NB4 (cell line): ENCODE data around the gene MERTK.

Experiments
- DNase-seq: peaks from one replicate; pipeline ENCODE4 v3.0.0; 2010; ENCODE audit warnings: low read depth
- H3K4me3 ChIP-seq: one replicate; pipeline ENCODE4 v1.5.1; 2011; ENCODE audit warnings: mild to moderate bottlenecking, low read depth, low read length, moderate library complexity
- MYC ChIP-seq: IDR thresholded peaks from 2 replicates; pipeline ENCODE4 v1.6.1; 2011; ENCODE audit warnings: low read depth, low read length
- POLR2A ChIP-seq: IDR thresholded peaks from 2 replicates; pipeline ENCODE4 v1.6.1; 2011; ENCODE audit warnings: mild to moderate bottlenecking; ENCODE audit not compliant: insufficient read length; ENCODE audit errors: extremely low read depth
- TF ChIP-seq, protein P1 (sequence below): IDR thresholded peaks from 2 replicates; pipeline ENCODE4 v1.6.1; 2011; ENCODE audit warnings: low read depth, low read length
- TF ChIP-seq, protein P2 (sequence below): IDR thresholded peaks from one replicate; pipeline ENCODE4 v1.5.1; 2012; ENCODE audit warnings: low read depth, low read length

The MERTK gene

DNA sequence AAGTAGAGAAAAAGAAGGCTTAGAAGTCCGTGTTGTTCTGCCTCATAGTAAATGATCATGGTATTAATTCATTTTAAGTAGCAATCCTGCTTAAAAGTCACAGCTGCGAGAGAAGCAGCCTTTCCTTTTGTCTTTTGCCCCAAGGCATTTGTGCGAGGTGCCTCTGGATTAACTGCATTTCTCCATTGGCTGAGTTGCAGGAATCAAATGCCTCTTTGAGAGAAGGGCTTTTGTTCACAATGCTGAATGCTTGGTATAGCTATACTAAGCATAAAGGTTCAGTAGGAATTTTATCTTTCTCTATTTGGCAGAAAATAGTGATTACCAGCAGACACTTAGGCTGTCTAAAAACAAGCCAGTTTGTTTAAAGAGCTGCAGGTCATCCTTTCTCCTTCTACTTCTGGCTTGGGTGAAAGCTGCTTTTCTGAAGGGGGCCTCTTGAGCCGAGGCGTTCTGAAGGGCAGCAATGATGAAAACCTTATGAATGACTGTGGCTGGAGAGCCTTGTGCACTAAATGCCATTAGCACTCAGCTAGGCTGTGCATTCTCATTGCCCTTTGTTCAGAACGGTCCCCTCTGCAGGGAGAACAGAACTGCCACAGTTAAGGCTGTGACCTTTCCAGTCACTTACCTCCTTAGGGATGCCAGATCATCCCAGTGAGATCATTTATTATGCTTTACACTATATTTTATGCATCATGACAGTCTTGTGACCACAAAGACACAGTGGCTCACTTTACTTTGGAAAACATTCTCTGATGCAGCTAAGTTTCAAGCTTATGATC lies 87.9 kb downstream of the MERTK start:
- TF ChIP-seq, protein P1, sequence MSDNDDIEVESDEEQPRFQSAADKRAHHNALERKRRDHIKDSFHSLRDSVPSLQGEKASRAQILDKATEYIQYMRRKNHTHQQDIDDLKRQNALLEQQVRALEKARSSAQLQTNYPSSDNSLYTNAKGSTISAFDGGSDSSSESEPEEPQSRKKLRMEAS: no peak
- TF ChIP-seq POLR2A: no peak
- DNase-seq: no peak
- H3K4me3 ChIP-seq: no peak overlapping the region

DNA sequence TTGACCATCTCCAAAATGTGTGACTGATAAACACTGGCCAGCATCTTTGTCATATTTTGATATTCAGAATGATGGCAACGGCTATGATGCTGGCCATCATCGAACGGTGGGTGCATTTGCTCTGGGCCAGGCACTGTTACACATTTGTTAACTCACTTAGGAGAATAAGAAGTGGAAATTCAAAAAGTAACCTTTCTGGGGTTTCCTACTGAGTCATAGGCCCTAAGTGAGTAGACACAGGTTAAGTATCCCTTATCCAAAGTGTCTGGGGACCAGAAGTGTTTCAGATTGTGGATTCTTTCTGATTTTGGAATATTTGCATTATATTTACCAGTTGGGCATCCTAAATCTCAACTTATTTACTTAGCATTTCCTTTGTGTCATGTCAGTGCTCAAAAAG lies 92.0 kb downstream of the MERTK start:
- DNase-seq: no peak
- H3K4me3 ChIP-seq: no peak overlapping the region
- TF ChIP-seq MYC (no peak), POLR2A (no peak)
- TF ChIP-seq, protein P1: no peak
- TF ChIP-seq, protein P2, sequence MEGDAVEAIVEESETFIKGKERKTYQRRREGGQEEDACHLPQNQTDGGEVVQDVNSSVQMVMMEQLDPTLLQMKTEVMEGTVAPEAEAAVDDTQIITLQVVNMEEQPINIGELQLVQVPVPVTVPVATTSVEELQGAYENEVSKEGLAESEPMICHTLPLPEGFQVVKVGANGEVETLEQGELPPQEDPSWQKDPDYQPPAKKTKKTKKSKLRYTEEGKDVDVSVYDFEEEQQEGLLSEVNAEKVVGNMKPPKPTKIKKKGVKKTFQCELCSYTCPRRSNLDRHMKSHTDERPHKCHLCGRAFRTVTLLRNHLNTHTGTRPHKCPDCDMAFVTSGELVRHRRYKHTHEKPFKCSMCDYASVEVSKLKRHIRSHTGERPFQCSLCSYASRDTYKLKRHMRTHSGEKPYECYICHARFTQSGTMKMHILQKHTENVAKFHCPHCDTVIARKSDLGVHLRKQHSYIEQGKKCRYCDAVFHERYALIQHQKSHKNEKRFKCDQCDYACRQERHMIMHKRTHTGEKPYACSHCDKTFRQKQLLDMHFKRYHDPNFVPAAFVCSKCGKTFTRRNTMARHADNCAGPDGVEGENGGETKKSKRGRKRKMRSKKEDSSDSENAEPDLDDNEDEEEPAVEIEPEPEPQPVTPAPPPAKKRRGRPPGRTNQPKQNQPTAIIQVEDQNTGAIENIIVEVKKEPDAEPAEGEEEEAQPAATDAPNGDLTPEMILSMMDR: no peak

DNA sequence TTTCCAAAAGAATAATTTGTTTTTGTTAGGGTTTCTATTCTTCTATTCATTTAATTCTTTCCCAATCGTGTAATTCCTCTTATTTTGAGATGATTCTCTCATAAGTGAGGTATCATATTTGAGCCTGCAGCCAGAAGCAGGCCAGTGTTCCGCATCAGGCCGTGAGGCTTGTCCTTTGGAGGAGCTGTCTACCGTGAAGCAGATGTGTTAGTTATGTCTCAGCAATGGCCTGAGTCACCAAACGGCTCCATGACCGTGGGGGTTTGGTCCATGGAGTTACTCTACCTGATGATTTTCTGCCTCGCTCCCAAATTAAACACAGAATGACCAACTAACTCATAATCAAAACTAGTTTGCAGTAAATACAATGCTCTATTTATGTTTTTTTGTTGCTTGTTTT lies 92.4 kb downstream of the MERTK start:
- no peak for DNase-seq
- H3K4me3 ChIP-seq: no peak overlapping the region
- TF ChIP-seq, protein P1: no peak
- TF ChIP-seq MYC (no peak), POLR2A (no peak)
- TF ChIP-seq, protein P2: no peak

DNA sequence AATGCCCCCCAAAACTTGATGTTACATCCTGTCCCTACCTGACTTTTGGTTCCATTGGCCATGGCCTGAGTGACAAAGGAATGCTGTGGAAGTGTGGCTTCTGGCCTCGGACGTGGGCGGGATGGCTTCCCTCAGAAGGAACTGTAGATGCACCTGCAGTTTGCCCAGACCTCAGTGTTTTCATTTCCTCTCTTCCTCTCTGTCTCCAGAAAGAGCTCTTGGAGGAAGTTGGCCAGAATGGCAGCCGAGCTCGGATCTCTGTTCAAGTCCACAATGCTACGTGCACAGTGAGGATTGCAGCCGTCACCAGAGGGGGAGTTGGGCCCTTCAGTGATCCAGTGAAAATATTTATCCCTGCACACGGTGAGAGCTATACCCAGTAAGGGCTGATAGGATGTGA lies 95.6 kb downstream of the MERTK start:
- no peak for DNase-seq

DNA sequence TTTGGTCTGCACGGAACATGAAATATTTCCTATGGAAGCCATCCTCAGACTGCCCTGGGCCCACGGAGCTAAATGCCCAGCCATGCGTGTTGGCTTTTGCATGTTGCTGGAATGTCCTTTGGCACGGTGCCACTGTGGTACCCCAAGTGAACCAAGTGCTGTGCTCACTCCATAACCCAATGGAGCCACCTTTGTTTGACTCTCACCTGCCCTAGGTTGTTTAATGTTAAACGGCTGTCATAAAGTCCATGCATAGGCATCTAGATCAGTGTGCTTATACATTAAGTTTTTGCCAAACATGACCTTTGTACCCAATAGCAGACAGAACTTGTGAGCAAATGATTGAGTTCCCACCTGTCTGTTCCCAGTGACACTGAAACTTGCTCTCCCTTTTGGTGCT lies 96.7 kb downstream of the MERTK start:
- TF ChIP-seq, protein P1: no peak
- TF ChIP-seq MYC: no peak
- TF ChIP-seq, protein P2: no peak
- TF ChIP-seq POLR2A: no peak
- H3K4me3 ChIP-seq: no peak overlapping the region
- no peak for DNase-seq

More for the DNA sequence above, 95.6 kb downstream of the MERTK start:
- TF ChIP-seq, protein P2: no peak
- TF ChIP-seq MYC (no peak), POLR2A (no peak)
- TF ChIP-seq, protein P1: no peak
- no peak overlapping the region for H3K4me3 ChIP-seq

DNA sequence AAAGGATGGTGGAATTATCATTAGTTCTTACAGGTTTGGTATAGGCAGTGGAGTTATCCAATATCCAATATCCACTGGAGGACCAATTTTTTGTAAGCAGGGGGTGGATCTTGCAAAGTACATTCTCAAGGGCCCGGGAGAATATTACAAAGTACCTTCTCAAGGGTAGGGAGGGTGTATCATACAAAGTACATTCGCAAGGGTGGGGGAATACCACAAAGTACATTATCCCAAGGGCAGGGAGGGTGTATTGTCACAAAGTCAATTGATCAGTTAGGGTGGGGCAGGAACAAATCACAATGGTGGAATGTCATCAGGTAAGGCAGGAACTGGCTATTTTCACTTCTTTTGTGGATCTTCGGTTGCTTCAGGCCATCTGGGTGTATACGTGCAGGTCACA lies 101.4 kb downstream of the MERTK start:
- no peak overlapping the region for H3K4me3 ChIP-seq
- TF ChIP-seq, protein P1: no peak
- TF ChIP-seq MYC: no peak
- TF ChIP-seq POLR2A: no peak
- TF ChIP-seq, protein P2: no peak
- DNase-seq: no peak
